Stimulated activated naive CD8-positive, alpha-beta T cell treated with anti-CD3 and anti-CD28 coated beads, Interleukin-15, Interleukin-2, amounts not matched to agents 100 U/mL and 50 U/mL, for 24 hours (primary cell): ENCODE results near the gene PLCB4.
A peak's percentile ranks its signal among the peaks of the same experiment; 100 is the strongest.

Source experiments
- ATAC-seq: fragments of 150-1000 bp; cut with Tn5 transposase; one replicate; pipeline ENCODE4 v1.10.0; 2021
- DNase-seq: peaks from one replicate; pipeline ENCODE4 v3.0.0; 2021

Gene PLCB4

GRCh38 chr20:9402546-9402945 is 333.7 kb downstream of the PLCB4 start:
- DNase-seq (no peak), ATAC-seq (no peak)

- no peak for DNase-seq
- ATAC-seq: no peak
These were observed 334.6 kb downstream of the PLCB4 start for GRCh38 chr20:9403448-9403847.

GRCh38 chr20:9407805-9408421 is 339.0 kb downstream of the PLCB4 start:
- no peak for ATAC-seq
- peak; percentile 53 for DNase-seq

GRCh38 chr20:9408422-9409300 is 339.8 kb downstream of the PLCB4 start:
- DNase-seq: no peak
- ATAC-seq: no peak

GRCh38 chr20:9409352-9409751 is 340.5 kb downstream of the PLCB4 start:
- DNase-seq (no peak), ATAC-seq (no peak)

- no peak for DNase-seq
- ATAC-seq: no peak
These were observed 341.1 kb downstream of the PLCB4 start for GRCh38 chr20:9409981-9410380.

- ATAC-seq (no peak), DNase-seq (no peak)
These were observed 342.9 kb downstream of the PLCB4 start for GRCh38 chr20:9411833-9412232.

GRCh38 chr20:9412309-9412708 is 343.4 kb downstream of the PLCB4 start:
- no peak for ATAC-seq
- DNase-seq: no peak

GRCh38 chr20:9413001-9413400 is 344.1 kb downstream of the PLCB4 start:
- DNase-seq: no peak
- ATAC-seq: no peak

GRCh38 chr20:9415426-9415825 is 346.5 kb downstream of the PLCB4 start:
- DNase-seq (no peak), ATAC-seq (no peak)

- ATAC-seq (no peak), DNase-seq (no peak)
These were observed 347.5 kb downstream of the PLCB4 start for GRCh38 chr20:9416421-9416820.

- no peak for DNase-seq
- peak; percentile 43 for ATAC-seq
These were observed 348.8 kb downstream of the PLCB4 start for GRCh38 chr20:9417665-9418064.

- ATAC-seq (no peak), DNase-seq (no peak)
These were observed 353.6 kb downstream of the PLCB4 start for GRCh38 chr20:9422321-9423057.

- no peak for DNase-seq
These were observed 355.7 kb downstream of the PLCB4 start for GRCh38 chr20:9424551-9424950.

GRCh38 chr20:9427430-9428291 is 358.8 kb downstream of the PLCB4 start:
- DNase-seq (no peak), ATAC-seq (no peak)

More at GRCh38 chr20:9424551-9424950, 355.7 kb downstream of the PLCB4 start:
- ATAC-seq: no peak

GRCh38 chr20:9428292-9428607 is 359.4 kb downstream of the PLCB4 start:
- ATAC-seq: no peak
- DNase-seq: no peak

GRCh38 chr20:9439806-9440205 is 370.9 kb downstream of the PLCB4 start:
- ATAC-seq (no peak), DNase-seq (no peak)

- DNase-seq: no peak
- ATAC-seq: no peak
These were observed 372.0 kb downstream of the PLCB4 start for GRCh38 chr20:9440892-9441291.

GRCh38 chr20:9441948-9442347 is 373.1 kb downstream of the PLCB4 start:
- ATAC-seq (no peak), DNase-seq (no peak)

GRCh38 chr20:9442858-9443257 is 374.0 kb downstream of the PLCB4 start:
- no peak for ATAC-seq
- DNase-seq: no peak

GRCh38 chr20:9444921-9445320 is 376.0 kb downstream of the PLCB4 start:
- ATAC-seq: no peak
- no peak for DNase-seq

GRCh38 chr20:9447182-9447581 is 378.3 kb downstream of the PLCB4 start:
- ATAC-seq (no peak), DNase-seq (no peak)
